NCI-H128 (cell line): Measurements from ENCODE around the gene ACOT11.

Experiments
- DNase-seq: peaks from one replicate; lab custom pipeline; 2025; ENCODE audit not compliant: unreplicated experiment; lab: John Stamatoyannopoulos, UW

The ACOT11 gene

GRCh38 chr1:54640863-54641836 is 93.1 kb downstream of the ACOT11 start, which contains the start of gene MROH7:
MROH7 (plus strand) TSS chr1:54641786; CDS start chr1:54652927, 11,141 bp downstream.
- DNase-seq, result no peak

GRCh38 chr1:54643736-54644135 is 95.7 kb downstream of the ACOT11 start:
- no peak for DNase-seq

- DNase-seq, result no peak
These were observed 98.0 kb downstream of the ACOT11 start for GRCh38 chr1:54645806-54646676.

GRCh38 chr1:54649130-54649898 is 101.3 kb downstream of the ACOT11 start:
- DNase-seq, result no peak

GRCh38 chr1:54649921-54650320 is 101.9 kb downstream of the ACOT11 start:
- no peak for DNase-seq

- no peak for DNase-seq
These were observed 102.4 kb downstream of the ACOT11 start for GRCh38 chr1:54650417-54650816.

GRCh38 chr1:54651608-54652007 is 103.6 kb downstream of the ACOT11 start:
- DNase-seq, result no peak

GRCh38 chr1:54652168-54652567 is 104.1 kb downstream of the ACOT11 start:
- no peak for DNase-seq

- DNase-seq, result no peak
These were observed 105.0 kb downstream of the ACOT11 start for GRCh38 chr1:54653036-54653435.

- no peak for DNase-seq
These were observed 110.3 kb downstream of the ACOT11 start for GRCh38 chr1:54658164-54658913.
